HG03342 (cell line): Measurements from ENCODE around the gene TRAIP.
A peak's percentile ranks its signal among the peaks of the same experiment; 100 is the strongest.
"Not testable (repeated sequence)": the region's sequence is repeated elsewhere in the genome, so short reads cannot be mapped to it uniquely, and the experiment has no call there.

Experiments
- ATAC-seq: cut with Tn5 transposase; IDR thresholded peaks from one replicate; pipeline ENCODE4 v1.9.1; 2021; ENCODE audit warnings: mild to moderate bottlenecking, moderate library complexity; ENCODE audit not compliant: unreplicated experiment

Gene TRAIP

GRCh38 chr3:49831341-49831740 is 25.0 kb downstream of the TRAIP start:
- ATAC-seq, result no peak

DNA sequence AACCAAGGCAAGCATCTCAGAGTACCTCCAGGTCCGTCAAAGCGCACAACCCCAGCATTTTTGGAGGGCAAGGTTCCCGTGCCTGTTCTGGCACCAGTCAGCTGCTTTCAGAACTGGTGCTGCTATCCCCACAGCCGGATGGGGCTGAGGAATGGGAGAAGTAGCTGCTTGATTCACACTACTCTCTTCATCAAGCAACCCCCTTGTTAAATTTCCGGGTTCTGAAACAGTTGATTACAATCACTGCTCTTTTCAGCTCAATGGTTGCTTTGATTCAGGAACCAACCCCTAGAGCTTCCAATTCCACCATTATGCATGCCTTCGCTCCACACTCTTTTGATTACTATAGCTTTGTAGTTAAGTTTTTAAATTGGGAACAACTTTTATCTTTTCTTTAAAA is 30.3 kb downstream of the TRAIP start:
- ATAC-seq, result no peak

GRCh38 chr3:49823131-49823530 is 33.2 kb downstream of the TRAIP start:
- ATAC-seq, result not testable (repeated sequence)

DNA sequence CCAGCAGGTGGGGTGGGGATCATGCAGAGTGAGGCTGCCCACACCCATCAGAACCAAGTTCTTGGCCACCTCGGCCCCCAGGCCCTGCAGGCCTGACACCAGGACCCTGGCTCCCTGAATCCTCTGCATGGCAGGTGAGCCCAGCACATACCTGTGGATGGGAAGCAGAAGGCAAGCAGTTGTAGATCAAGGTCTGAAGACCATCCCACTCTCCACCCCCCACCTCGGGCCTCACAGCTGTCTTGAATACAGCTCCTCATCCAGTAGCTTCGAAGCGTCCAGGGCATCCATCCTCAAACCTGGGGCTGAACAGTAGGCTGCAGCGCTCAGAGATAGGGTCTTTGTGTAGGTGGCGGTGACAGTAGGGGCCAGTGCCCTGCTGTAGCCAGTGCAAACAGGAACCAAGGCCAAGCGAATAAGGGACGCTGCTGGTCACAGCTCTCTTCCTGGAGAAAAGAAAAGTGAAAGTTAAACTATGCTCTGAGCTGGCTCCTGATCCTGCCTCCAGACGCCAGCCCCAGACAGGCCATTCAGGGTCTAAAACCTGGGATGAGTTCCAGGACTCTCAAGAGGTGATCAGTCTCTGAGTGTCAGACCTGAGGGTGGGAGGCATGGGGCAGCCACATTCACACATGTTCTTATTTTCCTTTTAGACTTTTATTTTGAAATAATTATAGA is 42.7 kb downstream of the TRAIP start, which contains the start of gene UBA7:
Gene UBA7 (minus strand): TSS at position 457 of the 678 bp plus-strand sequence. CDS start 166 bp downstream, at position 291.
- ATAC-seq, result peak; percentile 61

GRCh38 chr3:49812916-49813496 is 43.4 kb downstream of the TRAIP start:
- ATAC-seq, result no peak

DNA sequence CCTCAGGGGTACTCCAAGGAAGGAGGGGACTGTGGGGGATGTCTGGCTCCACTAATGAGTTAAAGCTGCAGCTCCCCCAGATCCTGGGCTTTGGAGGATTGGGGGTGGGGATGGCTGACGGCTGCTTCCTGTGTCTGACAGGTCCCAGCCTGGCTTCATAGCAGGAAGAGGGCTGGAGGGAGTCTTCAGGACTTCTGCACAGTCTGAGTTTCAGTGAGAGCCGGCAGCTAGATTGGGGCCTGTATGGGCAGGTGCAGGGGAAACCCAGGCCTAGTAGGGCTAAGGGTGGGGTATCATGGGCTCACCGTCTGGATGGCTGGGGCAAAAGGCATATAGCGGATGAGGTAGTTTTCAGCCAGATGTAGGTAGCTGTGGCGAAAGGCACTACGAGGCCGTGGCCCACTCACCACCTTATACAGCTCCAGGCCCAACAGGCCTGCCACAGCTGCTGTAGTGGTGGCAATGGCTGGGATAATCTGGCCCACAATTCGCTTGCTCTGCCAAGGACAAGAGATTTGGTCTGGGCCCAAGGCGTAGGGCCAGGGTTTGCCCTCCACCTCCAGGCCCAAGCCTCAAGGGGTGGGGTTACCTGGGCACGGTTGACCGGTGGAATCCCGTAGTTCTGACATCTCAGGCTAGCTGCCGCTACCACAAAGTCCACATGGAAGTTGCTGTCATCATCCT is 48.8 kb downstream of the TRAIP start:
- no peak for ATAC-seq

- ATAC-seq, result no peak
These were observed 49.5 kb downstream of the TRAIP start for GRCh38 chr3:49806850-49807249.

- no peak for ATAC-seq
These were observed 50.3 kb downstream of the TRAIP start for GRCh38 chr3:49805897-49806701.

GRCh38 chr3:49805367-49805782 is 51.0 kb downstream of the TRAIP start:
- no peak for ATAC-seq

DNA sequence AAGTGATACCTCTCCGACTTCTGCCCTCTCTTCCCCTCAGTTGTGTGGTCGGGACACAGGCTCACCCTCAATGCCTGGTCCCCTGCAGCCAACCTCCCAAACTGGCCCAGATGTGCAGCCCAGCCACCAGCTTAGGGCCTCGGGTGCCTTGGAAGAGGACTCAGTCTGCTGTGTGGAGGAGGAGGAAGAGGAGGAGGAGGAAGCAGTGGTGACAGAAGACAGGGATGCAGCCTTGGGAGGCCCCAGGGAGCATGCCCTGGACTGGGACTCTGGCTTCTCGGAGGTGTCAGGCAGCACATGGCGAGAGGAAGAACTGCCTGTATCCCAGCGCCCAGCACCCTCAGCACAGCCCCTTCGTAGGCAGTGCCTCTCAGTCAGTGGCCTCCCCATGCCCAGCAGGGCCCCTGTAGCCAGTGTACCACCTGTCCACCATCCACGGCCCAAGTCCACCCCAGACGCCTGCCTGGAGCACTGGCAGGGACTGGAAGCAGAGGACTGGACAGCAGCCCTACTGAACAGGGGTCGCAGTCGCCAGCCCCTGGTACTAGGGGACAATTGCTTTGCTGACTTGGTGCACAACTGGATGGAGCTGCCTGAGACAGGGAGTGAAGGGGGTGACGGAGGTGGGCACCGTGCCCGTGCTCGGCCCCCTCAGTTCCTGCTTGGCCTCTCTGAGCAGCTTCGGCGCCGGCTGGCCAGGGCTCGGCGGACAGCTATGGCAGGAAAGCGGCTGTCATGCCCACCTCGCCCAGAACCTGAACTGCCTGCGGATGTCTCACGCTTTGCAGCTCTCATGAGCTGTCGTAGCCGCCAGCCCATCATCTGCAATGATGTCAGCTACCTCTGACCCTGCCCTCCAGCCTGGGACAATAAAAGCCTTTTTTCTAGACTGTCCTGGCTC is 52.0 kb downstream of the TRAIP start:
- no peak for ATAC-seq

DNA sequence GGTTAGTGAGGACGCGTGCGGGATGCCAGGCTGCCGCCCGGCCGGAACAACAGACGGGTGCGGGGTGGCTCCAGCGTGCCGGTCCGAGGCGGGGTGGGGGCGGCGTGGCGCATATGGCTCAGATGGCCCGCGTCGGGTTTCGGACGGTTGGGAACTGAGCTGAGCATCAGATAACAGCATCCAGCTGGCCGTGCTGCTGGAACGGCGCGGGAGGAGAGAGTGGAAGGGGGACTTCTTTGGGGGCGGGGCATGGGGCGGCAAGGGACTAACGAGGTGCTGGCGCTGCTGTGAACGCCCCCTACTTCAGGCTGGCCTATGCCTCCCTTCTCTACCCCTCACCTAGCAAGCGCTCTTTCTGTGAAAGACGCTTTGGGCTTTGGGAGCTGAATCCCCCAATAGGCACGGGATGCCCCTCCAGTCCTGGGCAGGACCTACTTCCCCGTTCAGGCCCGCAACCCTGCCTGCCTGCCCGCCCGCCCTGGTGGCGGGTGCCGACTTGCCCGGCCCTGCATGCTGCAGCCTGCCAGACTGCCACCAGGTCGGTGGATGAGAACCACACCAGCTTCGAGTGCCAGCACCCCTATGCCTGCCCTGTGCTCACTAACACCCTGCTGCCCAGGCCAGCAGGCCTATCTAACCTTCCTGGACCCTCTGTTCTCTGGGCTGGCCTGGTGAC is 52.8 kb downstream of the TRAIP start:
- peak; percentile 6 for ATAC-seq

- peak; percentile 63 for ATAC-seq
These were observed 53.5 kb downstream of the TRAIP start, which contains the start of gene INKA1 for GRCh38 chr3:49802719-49803464. Gene INKA1 (plus strand): TSS chr3:49803261. CDS start chr3:49803393, 132 bp downstream.

DNA sequence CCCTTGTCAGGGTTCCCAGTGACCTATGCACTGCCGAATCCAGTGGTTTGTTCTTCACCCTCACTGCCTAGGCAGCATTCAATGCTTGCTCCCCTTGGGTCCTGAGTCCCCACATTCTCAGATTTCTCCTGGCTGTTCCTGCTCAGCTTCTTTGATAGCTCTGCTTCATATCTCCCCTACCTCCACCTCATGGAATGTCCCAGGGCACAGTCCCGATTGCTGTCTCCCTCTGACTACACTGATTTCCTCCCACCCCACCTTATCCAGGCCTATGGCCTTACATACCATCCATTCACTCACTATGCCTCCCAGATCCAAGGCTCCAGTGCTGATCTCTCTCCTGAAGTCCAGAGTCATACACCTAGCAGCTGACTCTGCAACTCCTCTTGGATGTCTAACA is 55.2 kb downstream of the TRAIP start:
- no peak for ATAC-seq

GRCh38 chr3:49799761-49800160 is 56.6 kb downstream of the TRAIP start, which contains the start of gene CDHR4:
Gene CDHR4 (minus strand): TSS chr3:49799873. CDS start chr3:49799812, 61 bp downstream.
- ATAC-seq, result no peak

- ATAC-seq, result no peak
These were observed 57.3 kb downstream of the TRAIP start for GRCh38 chr3:49799105-49799504.

- ATAC-seq, result no peak
These were observed 61.1 kb downstream of the TRAIP start for GRCh38 chr3:49794926-49795905.

GRCh38 chr3:49794431-49794830 is 61.9 kb downstream of the TRAIP start:
- ATAC-seq, result no peak
